Urinary bladder (tissue), 4 donors: ENCODE data around the gene ZNF681. TPM values are rescaled to one million over a fixed set of nuclear protein-coding genes. Genes with fewer than 3 reads are reported as not detected.
"Not testable (repeated sequence)": the region's sequence is repeated elsewhere in the genome, so short reads cannot be mapped to it uniquely, and the experiment has no call there.

Experiments used
- DNase-seq: peaks from one replicate; pipeline ENCODE4 v3.0.0-alpha.2; 2015; ENCODE audit errors: extremely low spot score
- H3K27ac ChIP-seq: one replicate; pipeline ENCODE4 v1.5.1; 2013; ENCODE audit warnings: low read depth, mild to moderate bottlenecking, moderate library complexity
- H3K36me3 ChIP-seq: one replicate; pipeline ENCODE4 v1.6.1; 2013; ENCODE audit warnings: mild to moderate bottlenecking, moderate library complexity; ENCODE audit not compliant: insufficient read depth
- H3K4me1 ChIP-seq: one replicate; pipeline ENCODE4 v1.6.1; 2013; ENCODE audit warnings: mild to moderate bottlenecking, moderate library complexity; ENCODE audit not compliant: insufficient read depth
- H3K4me3 ChIP-seq: one replicate; pipeline ENCODE4 v1.5.1; 2013; ENCODE audit warnings: low read depth, low read length
- WGBS: extraction: QIAGEN DNeasy Blood & Tissue Kit; methylation state at CpG from one replicate; pipeline ENCODE4 v1.1.7; 2013; 5-methylcytosine and 5-hydroxymethylcytosine counted together
- polyA plus RNA-seq: library from polyadenylated mRNA; stranded (reverse); fragments of 200-250 nt; gene quantifications from one replicate; pipeline ENCODE4 v1.2.3, GENCODE V29; 2013
- total RNA-seq: library from RNA; depleted of rRNA; stranded (reverse); fragments of >200 nt; gene quantifications from one replicate; pipeline ENCODE4 v1.2.3, GENCODE V29; 2014
- donor health status: healthy with polysubstance abuse.
- donor health status: healthy.

ZNF681 gene
- total and polyA plus RNA-seq, 2 donors = 0.75 to 9.7 TPM

DNA sequence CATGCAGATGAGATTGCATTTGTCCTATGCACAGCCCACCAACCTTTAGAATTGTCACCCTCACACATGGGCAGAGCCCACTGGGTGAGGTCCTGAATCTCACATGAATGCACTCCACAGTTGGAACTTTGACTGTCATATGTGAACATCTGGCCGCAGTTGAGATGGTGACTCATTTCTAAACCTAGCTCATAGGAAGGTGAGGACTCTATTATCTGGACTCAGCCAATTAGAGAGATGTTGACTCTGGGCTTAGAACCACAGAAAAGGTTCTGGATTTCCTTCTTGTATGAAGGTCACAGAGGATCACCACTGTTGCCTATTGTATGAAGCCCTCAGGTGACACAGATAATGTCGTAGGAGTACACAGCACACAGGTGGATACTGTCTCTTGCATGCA, 25.6 kb upstream of the ZNF681 start:
- Histone ChIP-seq H3K4me1 (no peaks in the 10 kb centered on the region), H3K4me3 (no peak overlapping the region), H3K36me3 (no peaks in the 10 kb centered on the region), H3K27ac (no peak overlapping the region)
- DNase-seq = no peak
- 46% methylated on average over 2 of the region's 2 CpGs for WGBS

DNA sequence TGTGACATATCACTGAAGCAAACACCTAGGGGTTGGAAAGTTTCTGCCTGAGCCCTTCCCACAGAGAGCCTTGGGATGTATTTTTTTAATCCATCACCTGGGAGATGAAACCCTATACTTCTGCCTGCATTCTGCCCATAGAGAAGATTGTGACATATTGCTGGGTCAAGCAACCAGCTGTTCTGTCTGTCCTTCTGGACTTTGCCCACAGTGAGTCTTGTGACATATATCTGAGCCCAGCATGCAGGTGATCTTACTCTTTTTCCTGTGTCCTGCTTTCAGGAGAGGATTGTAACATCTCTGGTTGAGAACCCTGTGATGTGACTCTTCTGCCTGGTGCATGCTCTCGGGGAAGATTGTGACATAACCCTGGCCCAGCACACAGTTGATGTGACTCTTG, 24.9 kb upstream of the ZNF681 start:
- H3K4me3 ChIP-seq = no peak overlapping the region
- H3K4me1 ChIP-seq = no peaks in the 10 kb centered on the region
- WGBS = 0% methylated on average over 1 of the region's 1 CpG
- H3K27ac ChIP-seq = no peak overlapping the region
- DNase-seq = no peak
- no peaks in the 10 kb centered on the region for H3K36me3 ChIP-seq

- no peak for DNase-seq
- no peak overlapping the region for H3K4me3 ChIP-seq
- WGBS = 96% methylated on average over 7 of the region's 7 CpGs
- H3K27ac ChIP-seq = no peak overlapping the region
- H3K4me1 ChIP-seq = no peaks in the 10 kb centered on the region
- no peaks in the 10 kb centered on the region for H3K36me3 ChIP-seq
These were observed 21.0 kb upstream of the ZNF681 start for GRCh38 chr19:23779645-23780044.

DNA sequence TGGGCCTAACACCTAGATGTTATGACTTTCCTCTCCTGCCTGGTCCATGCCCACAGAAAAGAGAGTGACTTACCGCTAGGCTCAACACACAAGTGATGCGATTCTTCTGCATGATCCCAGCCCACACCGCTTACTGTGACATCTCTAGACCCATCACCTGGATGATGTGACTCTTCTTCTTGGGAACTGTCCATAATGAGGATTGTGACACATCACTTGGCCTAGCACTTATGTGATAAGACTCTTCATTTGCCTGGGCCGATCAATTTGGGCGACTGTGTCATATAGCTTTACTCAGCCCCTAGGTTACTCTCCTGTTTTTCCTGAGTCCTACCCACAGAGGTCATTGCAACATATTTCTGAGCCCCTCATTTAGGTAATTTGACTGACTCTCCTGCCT, 19.9 kb upstream of the ZNF681 start:
- Histone ChIP-seq H3K4me1 (no peaks in the 10 kb centered on the region), H3K4me3 (no peak overlapping the region), H3K27ac (no peak overlapping the region), H3K36me3 (no peaks in the 10 kb centered on the region)
- no peak for DNase-seq
- 98% methylated on average over 5 of the region's 5 CpGs for WGBS

DNA sequence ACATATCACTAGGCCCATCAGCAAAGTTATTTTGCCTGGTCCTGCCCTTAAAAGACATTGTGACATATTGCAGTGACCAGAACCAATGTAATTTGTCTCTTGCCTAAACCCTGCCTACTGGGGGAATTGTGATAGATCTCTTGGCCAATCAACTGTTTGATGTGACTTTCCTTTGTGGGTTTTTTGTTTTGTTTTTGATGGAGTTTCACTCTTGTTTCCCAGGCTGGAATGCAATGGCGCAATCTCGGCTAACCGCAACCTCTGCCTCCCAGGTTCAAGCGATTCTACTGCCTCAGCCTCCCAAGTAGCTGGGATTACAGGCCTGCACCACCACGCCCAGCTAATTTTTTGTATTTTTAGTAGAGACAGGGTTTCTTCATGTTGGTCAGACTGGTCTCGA, 19.3 kb upstream of the ZNF681 start:
- WGBS = 98% methylated on average over 6 of the region's 6 CpGs
- not testable (repeated sequence) for DNase-seq, H3K27ac ChIP-seq, H3K4me3 ChIP-seq, H3K36me3 ChIP-seq, H3K4me1 ChIP-seq

- H3K36me3 ChIP-seq = no peaks in the 10 kb centered on the region
- H3K27ac ChIP-seq = no peak overlapping the region
- 62% methylated on average over 3 of the region's 3 CpGs for WGBS
- no peak for DNase-seq
- H3K4me1 ChIP-seq = no peaks in the 10 kb centered on the region
- H3K4me3 ChIP-seq = no peak overlapping the region
These were observed 18.5 kb upstream of the ZNF681 start for GRCh38 chr19:23777216-23777615.

DNA sequence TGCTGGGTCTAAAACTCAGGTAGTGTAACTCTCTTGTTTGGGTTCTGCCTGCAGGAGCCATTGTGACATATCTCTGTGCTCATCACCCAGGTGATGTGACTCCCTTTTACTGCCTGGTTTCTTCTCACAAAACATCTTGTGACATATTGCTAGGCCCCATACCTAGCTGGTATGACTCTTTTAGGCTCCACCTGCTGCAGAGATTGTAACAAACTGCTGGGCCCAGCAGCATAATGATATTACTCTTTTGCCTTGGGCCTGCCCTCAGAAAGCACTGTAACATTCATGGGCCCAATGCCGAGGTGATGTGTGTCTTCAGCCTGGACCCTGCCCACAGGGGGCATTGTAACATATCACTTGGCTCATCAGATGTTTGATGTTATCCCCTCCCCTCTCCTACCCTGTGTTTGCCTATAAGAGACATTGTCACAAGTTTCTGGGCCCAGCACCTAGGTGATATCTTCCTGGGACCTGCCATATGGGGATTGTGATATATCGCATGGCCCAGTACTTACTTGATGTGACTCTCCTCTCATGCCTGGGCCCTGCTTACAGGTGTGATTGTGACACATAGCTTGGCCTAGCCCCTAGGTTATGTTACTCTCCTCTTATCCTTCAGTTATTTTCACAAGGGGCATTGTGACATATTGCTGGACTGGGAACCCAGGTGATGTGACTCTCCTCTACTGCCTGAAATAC, 18.0 kb upstream of the ZNF681 start:
- Histone ChIP-seq H3K36me3 (no peaks in the 10 kb centered on the region), H3K27ac (no peak overlapping the region), H3K4me1 (no peaks in the 10 kb centered on the region), H3K4me3 (no peak overlapping the region)
- DNase-seq = no peak
- WGBS = 91% methylated on average over 2 of the region's 2 CpGs

- no peak overlapping the region for H3K4me3 ChIP-seq
- H3K27ac ChIP-seq = no peak overlapping the region
- no peaks in the 10 kb centered on the region for H3K36me3 ChIP-seq
- no peaks in the 10 kb centered on the region for H3K4me1 ChIP-seq
- no peak for DNase-seq
These were observed 15.9 kb upstream of the ZNF681 start for GRCh38 chr19:23774524-23774971.

- DNase-seq = no peak
- 73% methylated on average over 4 of the region's 4 CpGs for WGBS
- Histone ChIP-seq H3K4me1 (no peaks in the 10 kb centered on the region), H3K36me3 (no peaks in the 10 kb centered on the region), H3K4me3 (no peak overlapping the region), H3K27ac (no peak overlapping the region)
These were observed 15.4 kb upstream of the ZNF681 start for GRCh38 chr19:23774106-23774505.

GRCh38 chr19:23772675-23773063, 14.0 kb upstream of the ZNF681 start:
- 95% methylated on average over 2 of the region's 2 CpGs for WGBS
- Histone ChIP-seq H3K4me1 (no peaks in the 10 kb centered on the region), H3K27ac (no peak overlapping the region), H3K36me3 (no peaks in the 10 kb centered on the region), H3K4me3 (no peak overlapping the region)
- no peak for DNase-seq

- H3K4me3 ChIP-seq = no peak overlapping the region
- H3K4me1 ChIP-seq = no peaks in the 10 kb centered on the region
- H3K27ac ChIP-seq = no peak overlapping the region
- 95% methylated on average over 4 of the region's 4 CpGs for WGBS
- no peak for DNase-seq
- no peaks in the 10 kb centered on the region for H3K36me3 ChIP-seq
These were observed 13.3 kb upstream of the ZNF681 start for GRCh38 chr19:23771761-23772674.

DNA sequence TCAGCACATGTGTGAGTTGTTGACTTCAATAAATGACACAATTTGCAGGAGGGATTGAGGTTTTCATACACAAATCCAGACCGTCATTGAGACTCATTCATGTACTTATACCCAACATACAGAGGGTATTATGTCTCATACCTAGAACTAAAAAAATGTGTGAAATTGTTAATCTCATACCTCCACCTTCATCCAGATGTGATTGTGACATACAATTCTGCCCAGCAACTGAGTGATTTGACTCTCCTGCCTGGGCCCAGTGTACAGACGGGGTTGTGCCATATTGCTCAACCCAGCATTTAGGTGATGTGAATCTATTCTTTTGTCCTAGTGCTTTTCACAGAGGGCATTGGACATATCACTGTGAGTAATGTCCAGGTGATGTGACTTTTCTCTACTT, 12.6 kb upstream of the ZNF681 start:
- Histone ChIP-seq H3K4me1 (no peaks in the 10 kb centered on the region), H3K4me3 (no peak overlapping the region), H3K27ac (no peak overlapping the region), H3K36me3 (no peaks in the 10 kb centered on the region)
- WGBS = 69% methylated on average over 2 of the region's 2 CpGs
- no peak for DNase-seq

DNA sequence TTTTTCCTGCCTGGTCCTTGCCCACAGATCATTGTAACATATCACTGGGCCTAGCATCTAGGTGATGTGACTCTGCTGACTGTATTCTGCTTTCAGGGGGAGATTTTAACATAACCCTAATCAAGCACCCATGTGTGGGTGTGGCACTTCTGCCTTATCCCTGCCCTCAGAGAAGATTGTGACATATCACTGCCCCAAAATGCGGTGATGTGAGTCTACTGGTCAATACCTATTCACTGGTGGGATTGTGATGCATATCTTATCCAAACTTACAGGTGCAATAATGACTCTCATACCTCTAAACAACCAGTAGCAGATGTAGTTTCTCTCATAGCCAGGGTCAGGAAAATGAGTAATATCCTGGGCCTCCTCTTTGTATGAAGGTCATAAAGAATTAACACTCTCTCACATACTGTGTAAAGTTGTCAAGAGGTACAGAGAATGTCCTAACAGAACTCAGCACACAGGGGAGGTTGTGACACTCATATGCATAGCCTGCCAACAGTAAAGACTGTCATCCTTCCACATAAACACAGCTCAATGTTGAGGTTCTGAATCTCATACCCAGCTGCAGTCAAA, 12.1 kb upstream of the ZNF681 start:
- DNase-seq = no peak
- no peak overlapping the region for H3K27ac ChIP-seq
- H3K36me3 ChIP-seq = no peaks in the 10 kb centered on the region
- H3K4me3 ChIP-seq = no peak overlapping the region
- WGBS = 96% methylated on average over 1 of the region's 1 CpG
- no peaks in the 10 kb centered on the region for H3K4me1 ChIP-seq
